Mesothelial cell of epicardium (in vitro differentiated cells): Measurements from ENCODE around the gene GABRA5. TPM values are rescaled to one million over a fixed set of nuclear protein-coding genes. Genes with fewer than 3 reads are reported as not detected.

ENCODE experiments used
- DNase-seq, 2 experiments: peaks; one replicate each; pipeline ENCODE4 v3.0.0; 2021; ENCODE audit warnings: low spot score in 2 of 2; ENCODE audit not compliant: unreplicated experiment in 2 of 2
- H3K27ac Mint-ChIP-seq: 2 replicates; pipeline ENCODE4 v1.8.0; 2021; ENCODE audit warnings: mixed read lengths
- H3K27me3 Mint-ChIP-seq: 2 replicates; pipeline ENCODE4 v1.8.0; 2021; ENCODE audit warnings: low read depth, mixed read lengths
- H3K36me3 Mint-ChIP-seq: 2 replicates; pipeline ENCODE4 v1.8.0; 2021; ENCODE audit warnings: mixed read lengths
- H3K4me1 Mint-ChIP-seq: 2 replicates; pipeline ENCODE4 v1.8.0; 2021; ENCODE audit warnings: mixed read lengths
- H3K4me3 Mint-ChIP-seq: 2 replicates; pipeline ENCODE4 v1.8.0; 2021; ENCODE audit warnings: mild to moderate bottlenecking, moderate library complexity, mixed read lengths
- H3K9me3 Mint-ChIP-seq: 2 replicates; pipeline ENCODE4 v1.8.0; 2021; ENCODE audit warnings: mixed read lengths
- CTCF ChIP-seq: fragments of 200-600 bp; sonication (generic); IDR thresholded peaks from one replicate; pipeline ENCODE4 v1.5.0; 2021; ENCODE audit warnings: antibody characterized with exemption; ENCODE audit not compliant: unreplicated experiment
- total RNA-seq: library from RNA; stranded (reverse); gene quantifications from 3 replicates; pipeline ENCODE4 v1.2.1, GENCODE V29; 2021

Gene GABRA5
- total RNA-seq, 1 donor from 2014 or later, result 0.49 TPM

GRCh38 chr15:26872206-26872605, 5.3 kb downstream of the GABRA5 start:
- H3K4me1 Mint-ChIP-seq, result no peaks in the 10 kb centered on the region
- no peak for TF ChIP-seq CTCF
- no peaks in the 10 kb centered on the region for H3K9me3 Mint-ChIP-seq
- no peak for DNase-seq
- H3K27me3 Mint-ChIP-seq, result peaks cover 62% of the 10 kb centered on the region
- no peaks in the 10 kb centered on the region for H3K36me3 Mint-ChIP-seq
- no peak overlapping the region for H3K27ac Mint-ChIP-seq
- H3K4me3 Mint-ChIP-seq, result no peak overlapping the region

GRCh38 chr15:26873846-26874245, 7.0 kb downstream of the GABRA5 start:
- Mint-ChIP-seq H3K9me3 (no peaks in the 10 kb centered on the region), H3K4me1 (no peaks in the 10 kb centered on the region), H3K27me3 (peaks cover 59% of the 10 kb centered on the region), H3K4me3 (no peak overlapping the region), H3K36me3 (no peaks in the 10 kb centered on the region), H3K27ac (no peak overlapping the region)
- DNase-seq, result no peak
- TF ChIP-seq CTCF, result no peak

- Mint-ChIP-seq H3K36me3 (no peaks in the 10 kb centered on the region), H3K9me3 (no peaks in the 10 kb centered on the region), H3K4me1 (no peaks in the 10 kb centered on the region), H3K27ac (no peak overlapping the region), H3K4me3 (no peak overlapping the region), H3K27me3 (peaks cover 56% of the 10 kb centered on the region)
- no peak for TF ChIP-seq CTCF
- no peak for DNase-seq
Observed at GRCh38 chr15:26874774-26875475, 8.1 kb downstream of the GABRA5 start.

- no peak overlapping the region for H3K4me3 Mint-ChIP-seq
Observed at GRCh38 chr15:26875476-26875850, 8.6 kb downstream of the GABRA5 start.

GRCh38 chr15:26877831-26878230, 11.0 kb downstream of the GABRA5 start:
- no peak for DNase-seq
- Mint-ChIP-seq H3K27ac (no peak overlapping the region), H3K4me1 (no peaks in the 10 kb centered on the region), H3K27me3 (peaks cover 31% of the 10 kb centered on the region), H3K36me3 (no peaks in the 10 kb centered on the region), H3K4me3 (no peak overlapping the region), H3K9me3 (no peaks in the 10 kb centered on the region)
- no peak for TF ChIP-seq CTCF

More at GRCh38 chr15:26875476-26875850, 8.6 kb downstream of the GABRA5 start:
- Mint-ChIP-seq H3K4me1 (no peaks in the 10 kb centered on the region), H3K27me3 (peaks cover 50% of the 10 kb centered on the region), H3K9me3 (no peaks in the 10 kb centered on the region), H3K27ac (no peak overlapping the region), H3K36me3 (no peaks in the 10 kb centered on the region)
- no peak for TF ChIP-seq CTCF
- no peak for DNase-seq
